OCI-LY1 (cell line): ENCODE measurements around the gene ELOVL6.

Experiments
- CTCF ChIP-seq: fragments of 200-600 bp; sonication (generic), shearing (Covaris generic); IDR thresholded peaks from 2 replicates; pipeline ENCODE4 v1.5.1; 2017; ENCODE audit warnings: mild to moderate bottlenecking, antibody characterized with exemption, low read length, moderate library complexity, mixed read lengths
- EZH2 ChIP-seq: fragments of 200-600 bp; sonication (generic), shearing (Covaris generic); IDR thresholded peaks from 2 replicates; pipeline ENCODE4 v1.8.0; 2017; ENCODE audit warnings: borderline replicate concordance, mixed run types, mild to moderate bottlenecking, antibody characterized with exemption, low read length, moderate library complexity, mixed read lengths

- TF ChIP-seq EZH2: no peak
- TF ChIP-seq CTCF: no peak
Observed at GRCh38 chr4:110172972-110173371, 25.4 kb downstream of the ELOVL6 start.
